Hematopoietic multipotent progenitor cell treated with erythropoietin and hydrocortisone succinate and interleukin-3 and kit ligand, for 6 days (in vitro differentiated cells): Measurements from ENCODE around the gene NME4.
"Not testable (repeated sequence)": the region's sequence is repeated elsewhere in the genome, so short reads cannot be mapped to it uniquely, and the experiment has no call there.

Experiments used
- DNase-seq: peaks from one replicate; pipeline ENCODE4 v3.0.0-alpha.2; 2015

Gene NME4

GRCh38 chr16:378113-378820 is 18.7 kb upstream of the NME4 start:
- DNase-seq = not testable (repeated sequence)

GRCh38 chr16:378821-379182 is 18.2 kb upstream of the NME4 start:
- no peak for DNase-seq

GRCh38 chr16:379183-379960 is 17.6 kb upstream of the NME4 start:
- DNase-seq = no peak

GRCh38 chr16:379961-380761 is 16.8 kb upstream of the NME4 start:
- DNase-seq = no peak

GRCh38 chr16:380762-381011 is 16.3 kb upstream of the NME4 start:
- peak; percentile 41 for DNase-seq

- DNase-seq = peak; percentile 50
Observed at GRCh38 chr16:381012-381788, 15.8 kb upstream of the NME4 start.

GRCh38 chr16:381789-382717 is 14.9 kb upstream of the NME4 start, which contains the start of gene PGAP6:
TSS of gene PGAP6 (minus strand) at chr16:381978. CDS start at chr16:381821, 157 bp downstream.
- DNase-seq = peak; percentile 80

GRCh38 chr16:383326-384051 is 13.5 kb upstream of the NME4 start:
- DNase-seq = no peak

- DNase-seq = peak; percentile 55
Observed at GRCh38 chr16:386641-387156, 10.3 kb upstream of the NME4 start.

- peak; percentile 73 for DNase-seq
Observed at GRCh38 chr16:387761-388666, 9.0 kb upstream of the NME4 start.

GRCh38 chr16:389352-389751 is 7.6 kb upstream of the NME4 start:
- no peak for DNase-seq

- peak; percentile 88 for DNase-seq
Observed at GRCh38 chr16:391885-392335, 5.1 kb upstream of the NME4 start.

GRCh38 chr16:392450-393030 is 4.5 kb upstream of the NME4 start:
- DNase-seq = peak; percentile 70

- peak; percentile 39 for DNase-seq
Observed at GRCh38 chr16:396199-396598, 800 bp upstream of the NME4 start.

GRCh38 chr16:396605-397004 is 394 bp upstream of the NME4 start:
- DNase-seq = peak; percentile 93

- peak; percentile 86 for DNase-seq
Observed at GRCh38 chr16:397736-398332, 835 bp downstream of the NME4 start.

- peak; percentile 89 for DNase-seq
Observed at GRCh38 chr16:398561-399339, 1.8 kb downstream of the NME4 start.
